ENCODE measurements around the gene ZNF423. TPM values are rescaled to one million over a fixed set of nuclear protein-coding genes. Genes with fewer than 3 reads are reported as not detected.

The ZNF423 gene
- total RNA-seq, 2 donors from 2014 or later, result 4.7 to 7.3 TPM

- H3K27me3 ChIP-seq, result peaks cover 8% of the 10 kb centered on the region
- no peaks in the 10 kb centered on the region for H3K9me3 ChIP-seq
- intact Hi-C loops (cut with DNase I), result no loop called here
- DNase-seq, result no peak
- peak overlapping the region; percentile 37 for H3K27ac ChIP-seq
- TF ChIP-seq CTCF (IDR thresholded peaks at IDR 0.05), result no peak
- H3K36me3 ChIP-seq, result no peaks in the 10 kb centered on the region
- no peak overlapping the region for H3K9ac ChIP-seq (ENCODE audit: low read depth in 2 of 2, low read length in 2 of 2)
- no peak overlapping the region for H3K4me3 ChIP-seq
- H3K4me1 ChIP-seq, result no peaks in the 10 kb centered on the region
These were observed 21.9 kb downstream of the ZNF423 start for GRCh38 chr16:49833796-49834530.

GRCh38 chr16:49833085-49833484 lies 22.8 kb downstream of the ZNF423 start:
- Histone ChIP-seq H3K27me3 (peaks cover 1% of the 10 kb centered on the region), H3K9me3 (no peaks in the 10 kb centered on the region), H3K27ac (peak overlapping the region; percentile 37), H3K36me3 (no peaks in the 10 kb centered on the region), H3K9ac (ENCODE audit: low read depth in 2 of 2, low read length in 2 of 2) (no peak overlapping the region), H3K4me3 (no peak overlapping the region), H3K4me1 (no peaks in the 10 kb centered on the region)
- no peak for TF ChIP-seq CTCF (IDR thresholded peaks at IDR 0.05)
- intact Hi-C loops (cut with DNase I), result no loop called here
- peak; percentile 54 for DNase-seq

- Histone ChIP-seq H3K4me3 (no peak overlapping the region), H3K9ac (ENCODE audit: low read depth in 2 of 2, low read length in 2 of 2) (no peak overlapping the region), H3K9me3 (no peaks in the 10 kb centered on the region), H3K36me3 (no peaks in the 10 kb centered on the region), H3K27me3 (no peaks in the 10 kb centered on the region), H3K4me1 (no peaks in the 10 kb centered on the region), H3K27ac (no peak overlapping the region)
- TF ChIP-seq CTCF (IDR thresholded peaks at IDR 0.05), result no peak
- intact Hi-C loops (cut with DNase I), result no loop called here
- DNase-seq, result no peak
These were observed 23.7 kb downstream of the ZNF423 start for GRCh38 chr16:49832177-49832576.

- H3K27me3 ChIP-seq, result no peaks in the 10 kb centered on the region
- intact Hi-C loops (cut with DNase I), result no loop called here
- no peak overlapping the region for H3K27ac ChIP-seq
- no peaks in the 10 kb centered on the region for H3K4me1 ChIP-seq
- no peak overlapping the region for H3K4me3 ChIP-seq
- no peak overlapping the region for H3K9ac ChIP-seq (ENCODE audit: low read depth in 2 of 2, low read length in 2 of 2)
- TF ChIP-seq CTCF (IDR thresholded peaks at IDR 0.05), result no peak
- DNase-seq, result no peak
- H3K36me3 ChIP-seq, result no peaks in the 10 kb centered on the region
- H3K9me3 ChIP-seq, result no peaks in the 10 kb centered on the region
These were observed 25.0 kb downstream of the ZNF423 start for GRCh38 chr16:49830873-49831272.

GRCh38 chr16:49828533-49829267 lies 27.2 kb downstream of the ZNF423 start:
- Histone ChIP-seq H3K36me3 (no peaks in the 10 kb centered on the region), H3K4me1 (no peaks in the 10 kb centered on the region), H3K27ac (no peak overlapping the region), H3K9me3 (no peaks in the 10 kb centered on the region), H3K27me3 (no peaks in the 10 kb centered on the region), H3K4me3 (no peak overlapping the region), H3K9ac (ENCODE audit: low read depth in 2 of 2, low read length in 2 of 2) (peak overlapping the region in 1 of 2 donors; percentile 14)
- TF ChIP-seq CTCF (IDR thresholded peaks at IDR 0.05), result no peak
- intact Hi-C loops (cut with DNase I), result no loop called here
- DNase-seq, result no peak
